HCT116 (cell line): ENCODE measurements around the gene PTPN2. TPM values are rescaled to one million over a fixed set of nuclear protein-coding genes. Genes with fewer than 3 reads are reported as not detected.

Source experiments
- ATAC-seq: fragments of 200-7000 bp; cut with Tn5 transposase; 2 replicates; pipeline ENCODE4 v1.9.1; 2020; ENCODE audit warnings: mild to moderate bottlenecking, moderate library complexity
- BruUV-seq: library from RNA; stranded (reverse); fragments of 400-500 nt; replicated peaks from 2 replicates; lab custom pipeline; 2021; lab: Mats Ljungman, UMichigan
- CTCF ChIA-PET: fragments of 300-600 bp; sonication (Branson Sonifier 250); formaldehyde crosslinking; loops from one replicate; lab custom pipeline; 2021; ENCODE audit warnings: antibody characterized with exemption; lab: Charles Lee
- POLR2A ChIA-PET: fragments of 300-600, 350-600 bp; sonication (Branson Sonifier 250); formaldehyde crosslinking; loops from one replicate; lab custom pipeline; 2021; ENCODE audit warnings: antibody characterized with exemption; lab: Charles Lee
- RAD21 ChIA-PET, 2 experiments: fragments of 300-600 bp; sonication (Branson Sonifier 250); formaldehyde crosslinking; loops; one replicate each; lab custom pipeline; 2023; ENCODE audit warnings: low total read pairs in 2 of 2; ENCODE audit not compliant: uncharacterized antibody in 2 of 2, unreplicated experiment in 2 of 2, low non-redundant PET in 1 of 2; lab: Charles Lee
- DNase-seq: peaks from one replicate; pipeline ENCODE4 v3.0.0-alpha.2; 2010; ENCODE audit warnings: low read depth, low spot score
- H2AFZ ChIP-seq: fragments of 200-600 bp; shearing (Covaris generic), sonication (generic); 2 replicates; pipeline ENCODE4 v1.6.1; 2017; ENCODE audit warnings: low read depth, mixed run types, mixed read lengths, antibody characterized with exemption, low read length; ENCODE audit not compliant: poor library complexity, severe bottlenecking
- H3K27ac ChIP-seq: 2 replicates; pipeline ENCODE4 v1.5.1; 2012; ENCODE audit warnings: low read depth, low read length
- H3K27me3 ChIP-seq: fragments of 200-600 bp; sonication (generic); 2 replicates; pipeline ENCODE4 v1.6.1; 2016; ENCODE audit warnings: mixed run types, low read length, mixed read lengths; ENCODE audit not compliant: insufficient read depth
- H3K36me3 ChIP-seq, 2 experiments: fragments of 200-500 bp in 1 of 2; fragments of 200-600 bp in 1 of 2; sonication (Bioruptor generic) in 1 of 2; sonication (generic) in 1 of 2; 2 replicates each; pipeline versions ENCODE4 v1.5.1 to v1.6.1; 2014 to 2016; ENCODE audit warnings: low read length in 2 of 2, inconsistent platforms in 1 of 2, mixed read lengths in 1 of 2, mixed run types in 1 of 2; ENCODE audit not compliant: insufficient read depth in 2 of 2, control insufficient read depth in 1 of 2
- H3K4me1 ChIP-seq, 2 experiments: fragments of 200-600 bp in 1 of 2; sonication (generic) in 1 of 2; 2 replicates each; pipeline versions ENCODE4 v1.5.1 to v1.6.1; 2012 to 2017; ENCODE audit warnings: low read length in 2 of 2, inconsistent platforms in 1 of 2, mild to moderate bottlenecking in 1 of 2, mixed read lengths in 1 of 2, mixed run types in 1 of 2, moderate library complexity in 1 of 2; ENCODE audit not compliant: insufficient read depth in 2 of 2, control insufficient read depth in 1 of 2
- H3K4me2 ChIP-seq: fragments of 200-600 bp; sonication (generic); 2 replicates; pipeline ENCODE4 v1.6.1; 2017; ENCODE audit warnings: mixed run types, low read length, mixed read lengths
- H3K4me3 ChIP-seq, 2 experiments: fragments of 200-600 bp in 1 of 2; sonication (generic) in 1 of 2; replicated peaks in 1 of 2; 2 replicates each; pipeline ENCODE4 v1.5.1; 2011 to 2016; ENCODE audit warnings: low read length in 2 of 2, control low read depth in 1 of 2, low read depth in 1 of 2, mild to moderate bottlenecking in 1 of 2, mixed read lengths in 1 of 2, mixed run types in 1 of 2
- H3K79me2 ChIP-seq: fragments of 200-600 bp; sonication (generic); 2 replicates; pipeline ENCODE4 v1.6.1; 2017; ENCODE audit warnings: mild to moderate bottlenecking, mixed run types, low read length, moderate library complexity, mixed read lengths; ENCODE audit not compliant: insufficient read depth
- H3K9ac ChIP-seq: fragments of 200-600 bp; sonication (generic); 2 replicates; pipeline ENCODE4 v1.6.1; 2016; ENCODE audit warnings: low read length, mixed read lengths
- H3K9me2 ChIP-seq: fragments of 200-600 bp; sonication (generic), shearing (Covaris generic); 2 replicates; pipeline ENCODE4 v1.6.1; 2017; ENCODE audit warnings: mixed run types, mild to moderate bottlenecking, moderate library complexity; ENCODE audit not compliant: insufficient read depth
- H3K9me3 ChIP-seq, 2 experiments: fragments of 200-500 bp in 1 of 2; fragments of 200-600 bp in 1 of 2; sonication (Bioruptor generic) in 1 of 2; sonication (generic) in 1 of 2; 2 replicates each; pipeline ENCODE4 v1.6.1; 2014 to 2017; ENCODE audit warnings: low read length in 2 of 2, mixed read lengths in 2 of 2, inconsistent platforms in 1 of 2, low read depth in 1 of 2, mild to moderate bottlenecking in 1 of 2, mixed run types in 1 of 2, moderate library complexity in 1 of 2; ENCODE audit not compliant: control insufficient read depth in 1 of 2, insufficient read depth in 1 of 2
- H4K20me1 ChIP-seq: fragments of 200-600 bp; sonication (generic), shearing (Covaris generic); 2 replicates; pipeline ENCODE4 v1.6.1; 2017; ENCODE audit warnings: mixed run types, mild to moderate bottlenecking, moderate library complexity; ENCODE audit not compliant: insufficient read depth
- CBX3 ChIP-seq: IDR thresholded peaks from 2 replicates; pipeline ENCODE4 v1.6.1; 2012; ENCODE audit warnings: low read depth
- EZH2phosphoT487 ChIP-seq: fragments of 200-600 bp; IDR thresholded peaks from 2 replicates; pipeline ENCODE4 v1.6.1; 2018; ENCODE audit warnings: antibody characterized with exemption, borderline replicate concordance
- MAX ChIP-seq: IDR thresholded peaks from 2 replicates; pipeline ENCODE4 v1.6.1; 2012
- POLR2AphosphoS5 ChIP-seq: IDR thresholded peaks from 2 replicates; pipeline ENCODE4 v1.6.1; 2011; ENCODE audit warnings: mild to moderate bottlenecking, low read depth, low read length, moderate library complexity
- RAD21 ChIP-seq: IDR thresholded peaks from 2 replicates; pipeline ENCODE4 v1.6.1; 2012; ENCODE audit warnings: low read depth, mild to moderate bottlenecking
- YY1 ChIP-seq: IDR thresholded peaks from 2 replicates; pipeline ENCODE4 v1.6.1; 2011; ENCODE audit warnings: low read length, low read depth, moderate library complexity, mild to moderate bottlenecking; ENCODE audit not compliant: insufficient replicate concordance; ENCODE audit errors: extremely low read depth
- ZBTB33 ChIP-seq: IDR thresholded peaks from 2 replicates; pipeline ENCODE4 v1.6.1; 2011; ENCODE audit warnings: mild to moderate bottlenecking, low read length, moderate library complexity; ENCODE audit not compliant: insufficient replicate concordance; ENCODE audit errors: extremely low read depth
- intact Hi-C: fragments of 100-400 bp; cut with micrococcal nuclease; formaldehyde crosslinking; loops from 2 replicates; pipeline ENCODE4 v1.10.0; 2022
- total RNA-seq: library from RNA; stranded (reverse); gene quantifications from one replicate; pipeline ENCODE4 v1.2.1, GENCODE V29; 2021; ENCODE audit not compliant: unreplicated experiment

PTPN2 gene
- total RNA-seq, 1 experiment from 2014 or later = 50.3 TPM

- H2AFZ ChIP-seq = no peak overlapping the region
- H3K9me2 ChIP-seq = no peaks in the 10 kb centered on the region
- POLR2A ChIA-PET = no interaction called here
- 0 out of 2 replicates have a peak, but pooled peaks cover 3% of the 10 kb centered on the region for H3K79me2 ChIP-seq
- no peaks in the 10 kb centered on the region for H4K20me1 ChIP-seq
- no peak overlapping the region for H3K4me3 ChIP-seq
- H3K4me1 ChIP-seq = no peaks in the 10 kb centered on the region
- no peak overlapping the region for H3K27ac ChIP-seq
- H3K9ac ChIP-seq = no peak overlapping the region
- H3K27me3 ChIP-seq = no peaks in the 10 kb centered on the region
- TF ChIP-seq MAX (no peak), ZBTB33 (no peak), CBX3 (no peak), POLR2AphosphoS5 (no peak), YY1 (no peak), RAD21 (no peak), EZH2phosphoT487 (no peak)
- TF ChIP-seq, all 23 proteins: peak for 0
- no TSS peak for BruUV-seq
- 0 out of 4 replicates have a peak, but pooled peaks cover 0 to 4% of the 10 kb centered on the region in 2 experiments for H3K9me3 ChIP-seq
- DNase-seq = no peak
- intact Hi-C loops = no loop called here
- no peak for ATAC-seq
- H3K4me2 ChIP-seq = no peak overlapping the region
- ChIA-PET RAD21 (no interaction called here), CTCF (no interaction called here)
- peaks cover 0 to 19% of the 10 kb centered on the region in 2 experiments; a peak in 2 of 4 replicates for H3K36me3 ChIP-seq
Observed at GRCh38 chr18:12828116-12829051, 55.7 kb downstream of the PTPN2 start.
